HG03432 (cell line): Measurements from ENCODE around the gene AP4S1.
A peak's percentile ranks its signal among the peaks of the same experiment; 100 is the strongest.

Experiments used
- ATAC-seq: cut with Tn5 transposase; IDR thresholded peaks from one replicate; pipeline ENCODE4 v1.9.1; 2021; ENCODE audit warnings: mild to moderate bottlenecking, moderate library complexity; ENCODE audit not compliant: unreplicated experiment

Gene AP4S1

GRCh38 chr14:31025367-31026076 lies at the start of gene AP4S1:
TSS of gene AP4S1 (plus strand) at chr14:31025649. CDS start at chr14:31066197, 40,548 bp downstream.
- ATAC-seq, result peak; percentile 27

GRCh38 chr14:30977752-30978151 lies 47.7 kb upstream of the AP4S1 start:
- no peak for ATAC-seq

- peak; percentile 74 for ATAC-seq
Observed at GRCh38 chr14:30980106-30980704, 45.2 kb upstream of the AP4S1 start.

GRCh38 chr14:30980980-30981379 lies 44.5 kb upstream of the AP4S1 start:
- ATAC-seq, result no peak

GRCh38 chr14:30982533-30982932 lies 42.9 kb upstream of the AP4S1 start:
- ATAC-seq, result no peak

- no peak for ATAC-seq
Observed at GRCh38 chr14:30983858-30984257, 41.6 kb upstream of the AP4S1 start.

- no peak for ATAC-seq
Observed at GRCh38 chr14:30985796-30986195, 39.7 kb upstream of the AP4S1 start.

GRCh38 chr14:30988509-30988908 lies 36.9 kb upstream of the AP4S1 start:
- ATAC-seq, result no peak

GRCh38 chr14:30990770-30991169 lies 34.7 kb upstream of the AP4S1 start:
- ATAC-seq, result no peak

GRCh38 chr14:30991408-30991807 lies 34.0 kb upstream of the AP4S1 start:
- no peak for ATAC-seq

GRCh38 chr14:30993071-30993470 lies 32.4 kb upstream of the AP4S1 start:
- no peak for ATAC-seq

- peak; percentile 77 for ATAC-seq
Observed at GRCh38 chr14:30994681-30995620, 30.5 kb upstream of the AP4S1 start.

GRCh38 chr14:30995689-30996088 lies 29.8 kb upstream of the AP4S1 start:
- ATAC-seq, result no peak

- no peak for ATAC-seq
Observed at GRCh38 chr14:30996892-30997659, 28.4 kb upstream of the AP4S1 start.

GRCh38 chr14:30998100-30998706 lies 27.2 kb upstream of the AP4S1 start:
- ATAC-seq, result no peak

GRCh38 chr14:30999038-30999773 lies 26.2 kb upstream of the AP4S1 start:
- ATAC-seq, result no peak

GRCh38 chr14:31000629-31001338 lies 24.7 kb upstream of the AP4S1 start:
- ATAC-seq, result no peak

GRCh38 chr14:31001339-31001658 lies 24.1 kb upstream of the AP4S1 start:
- no peak for ATAC-seq

GRCh38 chr14:31003284-31003683 lies 22.2 kb upstream of the AP4S1 start:
- no peak for ATAC-seq
